DMS53 treated with DMSO at 0.1 percent for 48 hours (cell line): ENCODE results near the gene LMAN2.
"Not testable (repeated sequence)": the region's sequence is repeated elsewhere in the genome, so short reads cannot be mapped to it uniquely, and the experiment has no call there.

Source experiments
- DNase-seq: peaks from one replicate; lab custom pipeline; 2025; ENCODE audit not compliant: unreplicated experiment; lab: John Stamatoyannopoulos, UW

Gene LMAN2

GRCh38 chr5:177307544-177308363 lies 43.7 kb downstream of the LMAN2 start:
- no peak for DNase-seq

- no peak for DNase-seq
Observed at GRCh38 chr5:177306674-177307543, 44.6 kb downstream of the LMAN2 start.

- DNase-seq: not testable (repeated sequence)
Observed at GRCh38 chr5:177306103-177306640, 45.3 kb downstream of the LMAN2 start.

GRCh38 chr5:177304392-177305119 lies 46.9 kb downstream of the LMAN2 start:
- DNase-seq: no peak

GRCh38 chr5:177303925-177304391 lies 47.5 kb downstream of the LMAN2 start:
- DNase-seq: no peak

- peak; percentile 68 for DNase-seq
Observed at GRCh38 chr5:177303121-177303924, 48.1 kb downstream of the LMAN2 start, which contains the start of the genes PRELID1 and RAB24. TSS of gene PRELID1 (plus strand) at chr5:177303799. CDS start at chr5:177303986, 187 bp downstream. TSS of gene RAB24 (minus strand) at chr5:177303719. CDS start at chr5:177303288, 431 bp downstream.

- no peak for DNase-seq
Observed at GRCh38 chr5:177302354-177303110, 48.9 kb downstream of the LMAN2 start.

GRCh38 chr5:177301503-177302165 lies 49.8 kb downstream of the LMAN2 start:
- DNase-seq: peak; percentile 98

- no peak for DNase-seq
Observed at GRCh38 chr5:177300951-177301350, 50.5 kb downstream of the LMAN2 start.

GRCh38 chr5:177300236-177300880 lies 51.1 kb downstream of the LMAN2 start:
- no peak for DNase-seq

- DNase-seq: no peak
Observed at GRCh38 chr5:177299697-177300096, 51.8 kb downstream of the LMAN2 start.

- DNase-seq: no peak
Observed at GRCh38 chr5:177297922-177298321, 53.5 kb downstream of the LMAN2 start.

GRCh38 chr5:177296581-177296980 lies 54.9 kb downstream of the LMAN2 start:
- no peak for DNase-seq

GRCh38 chr5:177295924-177296323 lies 55.5 kb downstream of the LMAN2 start:
- DNase-seq: no peak

GRCh38 chr5:177294632-177295031 lies 56.8 kb downstream of the LMAN2 start:
- DNase-seq: no peak

GRCh38 chr5:177293819-177294581 lies 57.5 kb downstream of the LMAN2 start:
- no peak for DNase-seq

GRCh38 chr5:177291735-177292134 lies 59.7 kb downstream of the LMAN2 start:
- DNase-seq: no peak
